Measurements from ENCODE around the gene STRADA. TPM values are rescaled to one million over a fixed set of nuclear protein-coding genes. Genes with fewer than 3 reads are reported as not detected.
A peak's percentile ranks its signal among the peaks of the same experiment; 100 is the strongest.

Gene STRADA
- 42.0 TPM for total RNA-seq

GRCh38 chr17:63741408-63742173 lies at the start of gene STRADA:
TSS of gene STRADA (minus strand) at chr17:63741799. CDS start at chr17:63728369, 13,430 bp downstream.
- DNase-seq (ENCODE audit: low read depth in 2 of 3, low spot score in 2 of 3): peak; percentile 95 to 99 (median 98)

GRCh38 chr17:63790057-63790456 lies 48.5 kb upstream of the STRADA start:
- DNase-seq (ENCODE audit: low read depth in 2 of 3, low spot score in 2 of 3): no peak

- no peak for DNase-seq (ENCODE audit: low read depth in 2 of 3, low spot score in 2 of 3)
Measured at GRCh38 chr17:63786971-63787711, 45.5 kb upstream of the STRADA start.

GRCh38 chr17:63786117-63786516 lies 44.5 kb upstream of the STRADA start:
- DNase-seq (ENCODE audit: low read depth in 2 of 3, low spot score in 2 of 3): no peak

GRCh38 chr17:63785556-63785955 lies 44.0 kb upstream of the STRADA start:
- DNase-seq (ENCODE audit: low read depth in 2 of 3, low spot score in 2 of 3): no peak

GRCh38 chr17:63783522-63783921 lies 41.9 kb upstream of the STRADA start:
- no peak for DNase-seq (ENCODE audit: low read depth in 2 of 3, low spot score in 2 of 3)

- no peak for DNase-seq (ENCODE audit: low read depth in 2 of 3, low spot score in 2 of 3)
Measured at GRCh38 chr17:63780928-63781327, 39.3 kb upstream of the STRADA start.

- DNase-seq (ENCODE audit: low read depth in 2 of 3, low spot score in 2 of 3): no peak
Measured at GRCh38 chr17:63780507-63780906, 38.9 kb upstream of the STRADA start.

GRCh38 chr17:63775420-63775819 lies 33.8 kb upstream of the STRADA start:
- DNase-seq (ENCODE audit: low read depth in 2 of 3, low spot score in 2 of 3): no peak

- DNase-seq (ENCODE audit: low read depth in 2 of 3, low spot score in 2 of 3): peak in 1 of 3 donors; percentile 21
Measured at GRCh38 chr17:63774969-63775265, 33.3 kb upstream of the STRADA start.

- DNase-seq (ENCODE audit: low read depth in 2 of 3, low spot score in 2 of 3): no peak
Measured at GRCh38 chr17:63774141-63774968, 32.8 kb upstream of the STRADA start, which contains the start of gene DDX42. TSS of gene DDX42 (plus strand) at chr17:63774170. CDS start at chr17:63787050, 12,880 bp downstream.

GRCh38 chr17:63773272-63774140 lies 31.9 kb upstream of the STRADA start, which contains the start of gene CCDC47:
TSS of gene CCDC47 (minus strand) at chr17:63773597. CDS start at chr17:63766175, 7,422 bp downstream.
- DNase-seq (ENCODE audit: low read depth in 2 of 3, low spot score in 2 of 3): peak; percentile 95 to 100 (median 100)

GRCh38 chr17:63772801-63773271 lies 31.2 kb upstream of the STRADA start:
- DNase-seq (ENCODE audit: low read depth in 2 of 3, low spot score in 2 of 3): peak in 1 of 3 donors; percentile 33

GRCh38 chr17:63768433-63768832 lies 26.8 kb upstream of the STRADA start:
- DNase-seq (ENCODE audit: low read depth in 2 of 3, low spot score in 2 of 3): no peak

GRCh38 chr17:63766754-63767153 lies 25.2 kb upstream of the STRADA start:
- DNase-seq (ENCODE audit: low read depth in 2 of 3, low spot score in 2 of 3): no peak

GRCh38 chr17:63764716-63765115 lies 23.1 kb upstream of the STRADA start:
- DNase-seq (ENCODE audit: low read depth in 2 of 3, low spot score in 2 of 3): no peak

- no peak for DNase-seq (ENCODE audit: low read depth in 2 of 3, low spot score in 2 of 3)
Measured at GRCh38 chr17:63762161-63763078, 20.8 kb upstream of the STRADA start.

GRCh38 chr17:63760771-63761539 lies 19.4 kb upstream of the STRADA start:
- peak in 1 of 3 donors; percentile 37 for DNase-seq (ENCODE audit: low read depth in 2 of 3, low spot score in 2 of 3)

Measured in hematopoietic multipotent progenitor cell (in vitro differentiated cells).